Naive B cell (primary cell): ENCODE results near the gene SH3GL3. TPM values are rescaled to one million over a fixed set of nuclear protein-coding genes. Genes with fewer than 3 reads are reported as not detected.

ENCODE experiments used
- ATAC-seq, 2 donors: fragments of 150-1000 bp; cut with Tn5 transposase; 2 replicates each; pipeline ENCODE4 v1.10.0; 2021; ENCODE audit warnings: low read depth in 2 of 2, mild to moderate bottlenecking in 2 of 2, moderate library complexity in 2 of 2
- DNase-seq: peaks from one replicate; pipeline ENCODE4 v3.0.0; 2022
- H3K27ac Mint-ChIP-seq, 6 donors: one replicate each; pipeline ENCODE4 v1.8.0; 2020 to 2022; ENCODE audit warnings: mild to moderate bottlenecking in 6 of 6, mixed read lengths in 6 of 6, moderate library complexity in 5 of 6, inconsistent platforms in 2 of 6
- H3K27me3 Mint-ChIP-seq, 3 donors: one replicate each; pipeline ENCODE4 v1.8.0; 2021 to 2022; ENCODE audit warnings: mixed read lengths in 3 of 3, mild to moderate bottlenecking in 1 of 3
- H3K36me3 Mint-ChIP-seq, 2 donors: one replicate each; pipeline ENCODE4 v1.8.0; 2020 to 2022; ENCODE audit warnings: mixed read lengths in 2 of 2, inconsistent platforms in 1 of 2, mild to moderate bottlenecking in 1 of 2
- H3K4me1 Mint-ChIP-seq, 3 donors: one replicate each; pipeline ENCODE4 v1.8.0; 2020 to 2022; ENCODE audit warnings: mixed read lengths in 3 of 3, inconsistent platforms in 1 of 3, mild to moderate bottlenecking in 1 of 3, moderate library complexity in 1 of 3
- H3K4me3 Mint-ChIP-seq, 8 donors: one replicate each; pipeline ENCODE4 v1.8.0; 2020 to 2022; ENCODE audit warnings: mild to moderate bottlenecking in 8 of 8, mixed read lengths in 8 of 8, moderate library complexity in 8 of 8, inconsistent platforms in 2 of 8
- H3K9me3 Mint-ChIP-seq, 7 donors: one replicate each; pipeline ENCODE4 v1.8.0; 2020 to 2022; ENCODE audit warnings: mixed read lengths in 7 of 7, mild to moderate bottlenecking in 5 of 7, inconsistent platforms in 2 of 7, moderate library complexity in 1 of 7
- polyA plus RNA-seq, 6 donors: library from polyadenylated mRNA; unstranded; fragments of 300-500 nt; fragmentation: Illumina TruSeq; gene quantifications; one replicate each; pipeline ENCODE4 v1.2.3, GENCODE V29; 2021; ENCODE audit warnings: low read depth in 6 of 6

SH3GL3 gene
- polyA plus RNA-seq, 6 donors from 2014 or later: not detected

GRCh38 chr15:83658430-83659416 is 211.6 kb downstream of the SH3GL3 start:
- no peak for DNase-seq
- Mint-ChIP-seq H3K27ac (no peak overlapping the region), H3K4me1 (no peaks in the 10 kb centered on the region), H3K27me3 (peaks cover 11 to 26% (median 20%) of the 10 kb centered on the region in 3 donors), H3K4me3 (no peak overlapping the region), H3K9me3 (peaks cover 0 to 8% (median 2%) of the 10 kb centered on the region in 7 donors), H3K36me3 (no peaks in the 10 kb centered on the region)
- no peak for ATAC-seq

GRCh38 chr15:83659417-83659812 is 212.3 kb downstream of the SH3GL3 start:
- no peak for ATAC-seq
- Mint-ChIP-seq H3K4me1 (no peaks in the 10 kb centered on the region), H3K36me3 (no peaks in the 10 kb centered on the region), H3K27me3 (peaks cover 11 to 23% (median 20%) of the 10 kb centered on the region in 3 donors), H3K27ac (no peak overlapping the region), H3K4me3 (no peak overlapping the region), H3K9me3 (peaks cover 0 to 8% (median 3%) of the 10 kb centered on the region in 7 donors)
- no peak for DNase-seq

GRCh38 chr15:83665480-83665879 is 218.3 kb downstream of the SH3GL3 start:
- Mint-ChIP-seq H3K27me3 (no peaks in the 10 kb centered on the region), H3K4me1 (no peaks in the 10 kb centered on the region), H3K36me3 (no peaks in the 10 kb centered on the region), H3K4me3 (no peak overlapping the region), H3K9me3 (peaks cover 0 to 14% (median 4%) of the 10 kb centered on the region in 7 donors), H3K27ac (no peak overlapping the region)
- DNase-seq: no peak
- no peak for ATAC-seq

Other genes starting within 250 kb of the SH3GL3 start
- 1 to 10 TPM in 5 of 6 donors, under 1 TPM in 1; 0.70 to 2.5 (median 1.4) TPM for gene HDGFL3, start 239.5 kb upstream of the SH3GL3 start, polyA plus RNA-seq
- not detected for gene BNC1, start 162.7 kb upstream of the SH3GL3 start, polyA plus RNA-seq
- gene ADAMTSL3, start 206.8 kb downstream of the SH3GL3 start, polyA plus RNA-seq: not detected